Liver (tissue), 3 donors: Measurements from ENCODE around the gene LPA.
A peak's percentile ranks its signal among the peaks of the same experiment; 100 is the strongest.
"Not testable (repeated sequence)": the region's sequence is repeated elsewhere in the genome, so short reads cannot be mapped to it uniquely, and the experiment has no call there.

ENCODE experiments used
- RXRA ChIP-seq, 2 donors: IDR thresholded peaks; 2 replicates each; pipeline ENCODE4 v1.6.1; 2017 to 2018; ENCODE audit warnings: antibody characterized with exemption in 2 of 2, mild to moderate bottlenecking in 1 of 2
- TF ChIP-seq, protein P1 (sequence below): fragments of 150-350 bp; IDR thresholded peaks from 2 replicates; pipeline ENCODE4 v1.5.1; 2017; ENCODE audit warnings: improper control_type of control experiment, low read depth, low read length; ENCODE audit not compliant: missing input control
- donor health status: healthy.
- donor health status: healthy.

DNA sequence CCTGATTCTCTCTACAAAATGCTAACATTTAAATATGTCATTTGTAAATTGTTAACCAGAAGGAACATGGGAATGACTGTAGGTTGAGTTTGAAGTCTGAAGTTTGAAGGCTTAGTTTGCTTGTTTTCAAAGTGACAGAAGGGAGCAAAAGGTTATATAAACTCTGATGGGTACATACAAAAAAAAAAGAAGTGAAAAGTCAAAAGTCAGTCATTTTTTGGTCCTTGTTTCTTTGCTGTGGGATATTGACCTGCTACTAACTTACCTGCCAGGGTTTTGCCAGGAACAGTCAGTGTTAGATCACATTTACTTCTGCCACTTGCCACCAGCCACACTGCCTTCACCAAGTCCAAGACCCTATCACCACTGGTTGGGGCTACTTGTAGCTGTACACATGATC lies 44.9 kb upstream of the LPA start:
- TF ChIP-seq, protein P1, sequence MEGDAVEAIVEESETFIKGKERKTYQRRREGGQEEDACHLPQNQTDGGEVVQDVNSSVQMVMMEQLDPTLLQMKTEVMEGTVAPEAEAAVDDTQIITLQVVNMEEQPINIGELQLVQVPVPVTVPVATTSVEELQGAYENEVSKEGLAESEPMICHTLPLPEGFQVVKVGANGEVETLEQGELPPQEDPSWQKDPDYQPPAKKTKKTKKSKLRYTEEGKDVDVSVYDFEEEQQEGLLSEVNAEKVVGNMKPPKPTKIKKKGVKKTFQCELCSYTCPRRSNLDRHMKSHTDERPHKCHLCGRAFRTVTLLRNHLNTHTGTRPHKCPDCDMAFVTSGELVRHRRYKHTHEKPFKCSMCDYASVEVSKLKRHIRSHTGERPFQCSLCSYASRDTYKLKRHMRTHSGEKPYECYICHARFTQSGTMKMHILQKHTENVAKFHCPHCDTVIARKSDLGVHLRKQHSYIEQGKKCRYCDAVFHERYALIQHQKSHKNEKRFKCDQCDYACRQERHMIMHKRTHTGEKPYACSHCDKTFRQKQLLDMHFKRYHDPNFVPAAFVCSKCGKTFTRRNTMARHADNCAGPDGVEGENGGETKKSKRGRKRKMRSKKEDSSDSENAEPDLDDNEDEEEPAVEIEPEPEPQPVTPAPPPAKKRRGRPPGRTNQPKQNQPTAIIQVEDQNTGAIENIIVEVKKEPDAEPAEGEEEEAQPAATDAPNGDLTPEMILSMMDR, result not testable (repeated sequence)
- TF ChIP-seq RXRA (IDR thresholded peaks at IDR 0.05), result peak; percentile 86 to 88
